ENCODE results near the gene IGLON5.
A peak's percentile ranks its signal among the peaks of the same experiment; 100 is the strongest.

IGLON5 gene

GRCh38 chr19:51365211-51365964 lies 53.9 kb downstream of the IGLON5 start:
- peak; percentile 30 for DNase-seq (ENCODE audit: low spot score)

DNA sequence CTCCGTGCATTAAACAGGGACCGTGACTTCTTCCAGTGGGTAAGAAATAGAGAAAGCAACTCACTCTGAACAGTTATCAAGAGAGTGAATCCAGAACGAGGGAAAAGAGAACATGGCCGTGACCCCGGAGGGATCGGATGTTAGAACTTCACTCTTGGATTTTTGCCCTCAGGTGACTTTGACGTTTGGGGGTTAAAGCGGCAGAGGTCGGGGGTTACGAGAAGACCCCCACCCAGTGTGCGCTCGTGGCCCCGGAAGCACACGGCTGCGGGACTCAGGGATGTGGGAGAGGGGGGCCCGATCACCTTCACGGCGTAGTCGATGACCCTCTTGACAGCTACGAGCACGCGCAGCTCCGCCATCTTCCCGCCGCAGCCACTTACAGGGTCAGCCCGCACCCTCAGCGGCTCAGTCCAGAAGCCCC lies 54.5 kb downstream of the IGLON5 start, which contains the start of gene ETFB:
Gene ETFB, minus strand, starts transcription at position 424 of the 424 bp plus-strand sequence. Its CDS starts 62 bp downstream, at position 362.
- no peak for DNase-seq (ENCODE audit: low spot score)

DNA sequence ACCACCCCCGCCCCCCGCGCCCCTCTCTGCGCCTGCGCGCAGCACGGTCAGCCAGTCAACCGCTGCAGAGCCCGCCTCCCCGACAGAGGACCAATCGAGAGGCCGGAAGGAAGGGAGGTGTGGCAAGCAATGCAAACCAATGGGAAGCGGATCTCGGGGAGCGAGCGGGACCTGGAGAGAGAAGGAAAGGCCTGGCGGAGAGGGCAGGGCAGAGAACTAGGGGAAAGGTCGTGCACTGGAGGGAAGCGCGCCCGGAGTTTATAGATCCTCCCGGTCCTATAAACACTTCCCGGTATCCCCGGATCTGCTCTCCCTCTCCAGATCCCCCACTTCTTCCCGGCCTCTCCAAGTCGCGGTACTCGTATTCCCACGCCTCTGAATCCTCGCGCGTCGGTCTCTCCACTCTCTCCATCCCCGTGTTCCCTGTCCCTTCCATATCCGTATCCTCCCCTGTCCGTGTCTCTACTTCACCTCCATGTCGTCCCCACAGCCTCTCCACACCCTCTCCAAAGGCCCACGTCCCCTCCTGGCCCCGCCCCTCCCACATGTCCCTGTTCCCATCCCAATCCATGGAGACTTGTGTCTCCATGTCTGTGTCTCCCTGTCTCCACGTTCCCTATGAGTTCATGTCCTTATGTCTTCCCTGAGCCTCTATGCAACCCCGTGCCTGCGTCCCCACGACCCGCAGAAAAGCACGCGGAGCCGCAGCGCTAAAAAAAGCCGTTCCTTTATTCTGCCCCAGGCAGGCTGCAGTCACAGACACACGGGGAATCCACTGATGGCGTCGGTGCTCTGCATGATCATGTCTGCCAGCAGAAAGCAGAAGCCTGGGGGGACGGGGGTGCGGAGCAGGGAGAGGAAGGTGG lies 55.2 kb downstream of the IGLON5 start:
- DNase-seq (ENCODE audit: low spot score): peak; percentile 98

- DNase-seq (ENCODE audit: low spot score): no peak
These were observed 55.8 kb downstream of the IGLON5 start for GRCh38 chr19:51367255-51367564.

GRCh38 chr19:51367565-51368365 lies 56.3 kb downstream of the IGLON5 start:
- peak; percentile 99 for DNase-seq (ENCODE audit: low spot score)

GRCh38 chr19:51368366-51369282 lies 57.2 kb downstream of the IGLON5 start, which contains the start of gene CLDND2:
Gene CLDND2 (minus strand): TSS chr19:51369003. CDS start chr19:51368577, 426 bp downstream.
- DNase-seq (ENCODE audit: low spot score): peak; percentile 17

- no peak for DNase-seq (ENCODE audit: low spot score)
These were observed 58.8 kb downstream of the IGLON5 start for GRCh38 chr19:51370230-51370629.

- no peak for DNase-seq (ENCODE audit: low spot score)
These were observed 59.8 kb downstream of the IGLON5 start for GRCh38 chr19:51371186-51371690.

- DNase-seq (ENCODE audit: low spot score): no peak
These were observed 60.7 kb downstream of the IGLON5 start for GRCh38 chr19:51372021-51372648.

GRCh38 chr19:51372649-51373504 lies 61.4 kb downstream of the IGLON5 start, which contains the start of gene NKG7:
Gene NKG7 (minus strand): TSS chr19:51372654. CDS start chr19:51372535, 119 bp downstream.
- no peak for DNase-seq (ENCODE audit: low spot score)

- DNase-seq (ENCODE audit: low spot score): no peak
These were observed 64.2 kb downstream of the IGLON5 start for GRCh38 chr19:51375504-51376221.

DNA sequence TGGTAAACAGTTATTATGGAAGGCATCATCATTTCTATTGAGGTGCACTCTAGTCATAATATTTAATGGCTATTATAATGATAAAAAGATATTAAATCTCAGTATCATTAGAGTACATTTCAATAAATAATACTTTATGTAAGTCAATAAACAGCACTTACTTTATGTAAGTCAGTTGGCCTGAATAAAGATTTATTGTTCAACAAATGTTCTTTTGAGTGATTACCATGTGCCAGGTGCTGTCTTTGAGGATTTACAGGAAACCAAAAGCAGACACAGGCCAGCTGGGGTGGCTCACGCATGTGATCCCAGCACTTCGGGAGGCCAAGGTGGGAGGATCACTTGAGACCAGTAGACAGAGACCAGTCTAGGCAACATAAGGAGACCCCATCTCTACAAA lies 66.0 kb downstream of the IGLON5 start:
- no peak for DNase-seq (ENCODE audit: low spot score)

- no peak for DNase-seq (ENCODE audit: low spot score)
These were observed 68.9 kb downstream of the IGLON5 start for GRCh38 chr19:51380379-51380778.

Data from AG08395 (cell line).